DMS153 treated with DMSO at 0.1 percent for 48 hours (cell line): ENCODE measurements around the gene IFI27L2.

Experiments
- DNase-seq: peaks from one replicate; lab custom pipeline; 2025; ENCODE audit not compliant: unreplicated experiment; lab: John Stamatoyannopoulos, UW

IFI27L2 gene

DNA sequence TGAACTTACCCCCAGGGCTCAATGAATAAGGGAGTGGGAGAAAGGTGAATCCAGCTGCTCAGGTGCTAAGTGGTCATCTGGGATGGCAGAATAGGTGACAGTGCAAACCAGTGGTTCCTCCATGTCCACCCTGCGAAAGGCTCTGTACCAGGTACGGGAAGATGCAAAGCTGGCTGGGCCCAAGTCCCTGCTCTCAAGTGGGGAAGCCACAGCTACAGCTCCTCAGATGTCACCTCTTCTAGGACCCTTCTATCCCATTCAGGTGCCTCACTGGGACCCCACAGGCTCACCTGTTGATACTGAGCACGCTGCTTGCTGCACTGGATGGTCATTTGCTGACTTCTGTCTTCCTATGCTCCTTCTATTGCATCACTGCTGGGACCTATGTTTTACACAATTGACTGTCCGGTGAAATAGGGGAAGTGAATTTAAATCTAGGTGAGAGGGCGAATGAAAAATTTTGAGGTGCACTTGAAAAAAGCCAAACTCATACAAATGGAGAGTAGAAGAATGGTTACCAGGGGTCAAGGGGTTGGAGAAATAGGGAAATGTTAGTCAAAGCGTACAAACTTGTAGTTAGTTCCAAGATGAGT, 24.4 kb upstream of the IFI27L2 start:
- DNase-seq: no peak

DNA sequence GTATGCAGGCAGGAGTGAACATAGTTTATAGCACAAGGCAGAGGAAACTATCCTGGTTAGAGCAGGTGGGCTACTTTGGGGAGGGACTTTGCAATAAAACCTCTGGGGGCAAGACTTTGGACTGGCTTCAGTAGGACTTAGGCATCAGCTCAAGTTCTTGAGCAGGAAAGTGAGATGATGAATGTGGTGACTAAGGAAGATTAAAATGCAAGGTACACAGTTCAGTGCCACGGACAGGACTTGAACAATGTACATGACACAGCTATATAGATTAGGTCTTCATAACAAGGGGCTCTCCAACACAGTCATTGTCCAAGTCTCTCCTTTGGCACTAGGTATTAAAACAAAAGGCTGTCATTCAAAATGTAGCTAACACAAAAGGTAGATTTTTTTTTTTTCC, 23.3 kb upstream of the IFI27L2 start:
- DNase-seq: no peak

DNA sequence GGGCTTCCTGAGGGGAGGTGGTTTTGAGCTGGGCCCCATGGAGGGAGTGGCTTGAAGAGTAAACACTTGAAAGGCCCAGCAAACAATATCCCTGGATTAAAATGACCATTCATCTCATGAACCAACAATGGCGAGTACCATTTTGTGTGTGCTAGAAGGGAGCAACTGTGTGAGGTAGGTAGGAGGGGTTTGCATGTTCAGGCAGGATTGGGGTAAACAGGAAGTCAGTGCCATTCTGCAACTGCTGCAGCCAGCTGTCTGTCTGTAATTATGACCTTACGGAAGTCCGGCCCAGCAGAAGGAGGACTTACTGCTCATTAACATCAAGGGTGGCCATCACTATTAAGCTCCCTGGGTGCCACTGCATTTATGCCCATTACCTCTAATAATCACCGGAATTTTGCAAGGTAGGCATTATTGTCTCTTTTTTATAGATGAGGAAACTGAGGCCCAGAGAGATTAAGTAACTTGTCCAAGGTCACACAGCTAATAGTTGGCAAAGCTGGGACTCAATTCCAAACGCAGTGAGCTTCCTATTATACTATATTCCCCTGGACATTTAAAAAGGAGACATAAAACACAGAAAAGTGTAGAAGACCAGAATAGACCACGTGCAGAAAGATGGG, 16.6 kb upstream of the IFI27L2 start:
- peak; percentile 49 for DNase-seq

DNA sequence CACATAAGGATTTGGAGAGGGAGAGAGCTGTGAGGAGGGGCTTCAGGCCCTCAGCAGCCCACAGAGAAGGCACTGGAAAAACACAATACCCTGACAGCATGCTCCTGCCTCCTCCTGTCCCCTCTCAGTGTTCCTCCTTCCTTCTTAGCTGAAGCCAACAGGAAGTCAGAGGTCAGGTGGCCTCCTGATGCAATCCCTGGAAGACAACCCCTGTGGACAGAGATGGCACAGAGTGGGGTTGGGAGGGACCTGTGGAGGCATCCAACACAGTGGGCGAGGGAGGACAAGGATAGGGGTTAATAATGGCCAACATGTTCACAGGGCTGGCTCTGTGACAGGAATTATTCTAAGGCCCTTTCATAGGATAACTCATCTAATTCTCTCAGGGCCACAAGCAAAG, 15.4 kb upstream of the IFI27L2 start:
- DNase-seq: no peak

DNA sequence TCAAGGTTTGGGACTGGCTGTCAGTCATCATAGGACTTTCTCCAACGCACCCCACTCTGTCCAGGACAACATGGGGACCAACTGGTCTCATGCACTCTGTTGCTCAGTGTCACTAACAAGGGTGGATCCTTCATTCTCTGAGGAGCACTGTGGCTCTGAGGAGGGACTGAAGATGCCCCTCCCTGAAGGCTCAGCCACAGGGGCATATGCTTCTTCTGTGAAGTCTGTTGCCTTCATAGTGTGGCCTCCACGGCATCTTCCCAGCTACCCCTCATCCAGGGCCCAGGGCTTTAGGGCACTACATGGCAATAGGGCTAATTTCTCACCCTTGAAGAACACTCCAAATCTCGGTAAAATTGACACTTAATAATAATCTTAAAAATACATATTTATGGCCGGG, 14.3 kb upstream of the IFI27L2 start:
- DNase-seq: no peak

DNA sequence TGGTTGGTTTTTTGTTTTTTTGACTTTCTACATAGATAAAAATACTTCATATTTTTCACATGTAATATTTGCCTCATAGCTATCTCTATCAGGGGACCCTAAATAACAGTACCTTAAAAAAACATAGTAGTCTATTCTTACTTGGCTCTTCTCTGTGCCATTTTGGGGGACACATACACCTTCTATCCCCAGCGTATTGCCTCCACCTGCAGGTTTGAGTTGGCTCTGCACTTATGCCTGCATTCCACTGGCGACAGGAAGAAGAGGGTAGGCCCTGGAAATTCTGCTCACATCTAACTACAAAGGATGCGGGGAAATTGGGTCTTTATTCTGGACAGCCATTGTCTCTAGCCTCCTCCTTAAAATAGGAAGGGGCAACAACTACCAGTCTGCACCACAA, 13.8 kb upstream of the IFI27L2 start:
- DNase-seq: no peak

DNA sequence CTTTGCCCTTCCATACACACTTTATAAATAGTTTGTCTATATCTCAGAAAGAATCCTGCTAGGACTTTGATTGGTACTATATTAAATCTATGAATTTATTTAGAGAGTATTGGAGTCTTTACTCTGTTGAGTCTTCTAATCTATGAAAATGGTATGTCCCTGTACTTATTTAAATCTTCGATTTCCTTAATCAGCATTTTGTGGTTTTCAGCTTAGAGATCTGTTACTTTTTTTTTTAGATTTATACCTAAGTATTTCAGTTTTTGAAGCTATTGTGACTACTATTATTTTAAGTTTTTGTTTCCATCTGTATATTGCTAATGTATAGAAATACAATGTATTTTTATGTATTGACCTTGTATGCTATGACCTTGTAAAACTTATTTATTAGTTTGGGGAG, 13.4 kb upstream of the IFI27L2 start:
- no peak for DNase-seq

DNA sequence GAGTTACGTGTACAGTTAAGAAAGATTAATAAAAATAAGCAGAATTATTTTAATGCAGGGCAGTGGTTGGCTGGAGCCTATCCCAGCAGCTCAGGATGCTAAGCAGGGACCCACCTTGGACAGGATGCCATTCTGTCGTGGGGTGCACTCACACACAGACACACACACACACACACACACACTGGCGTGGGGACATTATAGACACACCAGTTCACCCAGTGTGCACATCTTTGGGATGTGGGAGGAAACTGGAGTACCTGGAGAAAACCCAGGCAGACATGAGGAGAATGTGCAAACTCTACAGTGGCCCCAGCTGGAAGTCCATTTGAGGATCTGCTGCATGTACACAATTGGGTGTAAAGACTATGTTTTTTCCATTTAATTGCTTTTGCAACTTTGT, 12.8 kb upstream of the IFI27L2 start:
- DNase-seq: no peak

DNA sequence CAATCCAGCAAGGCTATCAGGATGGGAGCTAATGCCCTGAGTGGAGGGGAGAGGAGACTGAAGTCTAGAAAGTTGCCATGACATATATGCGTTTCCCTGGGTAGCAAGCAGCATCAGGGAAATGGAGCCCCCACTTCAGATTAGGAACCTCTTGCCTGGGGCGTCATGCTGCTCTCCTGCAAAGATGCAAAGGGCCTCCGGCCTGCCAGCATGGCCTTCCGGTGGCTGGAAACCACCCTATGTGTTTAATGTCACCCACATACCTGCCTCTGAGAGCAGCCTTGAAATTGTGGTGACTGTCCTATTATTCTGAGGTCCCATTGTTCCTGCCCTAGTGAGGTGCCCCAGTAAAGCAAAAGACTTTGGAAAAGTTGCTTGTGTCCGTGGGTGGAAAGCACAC, 10.0 kb upstream of the IFI27L2 start:
- DNase-seq: no peak

DNA sequence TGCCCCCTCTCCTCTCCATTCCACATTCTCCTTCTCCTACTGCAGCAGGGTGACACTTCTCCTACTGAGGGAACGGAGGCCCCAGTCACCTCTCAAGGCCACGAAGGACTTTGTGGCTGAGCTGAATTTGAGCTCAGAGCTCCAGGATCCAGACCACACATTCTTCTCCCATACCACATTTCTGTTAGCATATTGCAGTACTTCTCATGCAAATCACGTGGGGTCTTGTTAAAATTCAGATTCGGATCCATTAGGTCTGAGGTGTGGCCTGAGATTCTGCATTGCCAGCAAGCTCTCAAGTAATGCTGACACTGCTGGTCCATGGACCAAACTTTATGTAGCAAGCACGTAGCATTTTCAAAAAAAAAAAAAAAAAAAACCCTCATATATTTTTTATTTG, 9.6 kb upstream of the IFI27L2 start:
- DNase-seq: no peak

DNA sequence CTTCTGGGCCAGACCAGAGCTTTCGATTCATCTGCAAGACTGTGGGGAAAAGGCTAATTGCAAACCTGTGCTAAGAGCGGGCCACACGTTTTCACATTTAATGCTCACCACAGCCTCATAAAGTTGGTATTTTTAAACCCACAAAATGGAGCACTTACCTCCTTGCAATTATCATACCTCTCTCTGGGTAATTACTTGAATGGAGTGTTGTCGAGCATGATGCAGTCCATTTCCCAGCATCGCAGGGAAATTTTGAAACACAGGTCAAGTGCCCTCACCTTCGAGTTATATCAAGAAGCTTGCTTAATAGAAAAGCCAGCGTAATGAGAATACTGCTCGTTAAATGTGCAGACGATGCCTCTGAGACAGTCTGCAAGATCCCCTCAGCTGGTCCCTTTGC, 8.8 kb upstream of the IFI27L2 start:
- no peak for DNase-seq

DNA sequence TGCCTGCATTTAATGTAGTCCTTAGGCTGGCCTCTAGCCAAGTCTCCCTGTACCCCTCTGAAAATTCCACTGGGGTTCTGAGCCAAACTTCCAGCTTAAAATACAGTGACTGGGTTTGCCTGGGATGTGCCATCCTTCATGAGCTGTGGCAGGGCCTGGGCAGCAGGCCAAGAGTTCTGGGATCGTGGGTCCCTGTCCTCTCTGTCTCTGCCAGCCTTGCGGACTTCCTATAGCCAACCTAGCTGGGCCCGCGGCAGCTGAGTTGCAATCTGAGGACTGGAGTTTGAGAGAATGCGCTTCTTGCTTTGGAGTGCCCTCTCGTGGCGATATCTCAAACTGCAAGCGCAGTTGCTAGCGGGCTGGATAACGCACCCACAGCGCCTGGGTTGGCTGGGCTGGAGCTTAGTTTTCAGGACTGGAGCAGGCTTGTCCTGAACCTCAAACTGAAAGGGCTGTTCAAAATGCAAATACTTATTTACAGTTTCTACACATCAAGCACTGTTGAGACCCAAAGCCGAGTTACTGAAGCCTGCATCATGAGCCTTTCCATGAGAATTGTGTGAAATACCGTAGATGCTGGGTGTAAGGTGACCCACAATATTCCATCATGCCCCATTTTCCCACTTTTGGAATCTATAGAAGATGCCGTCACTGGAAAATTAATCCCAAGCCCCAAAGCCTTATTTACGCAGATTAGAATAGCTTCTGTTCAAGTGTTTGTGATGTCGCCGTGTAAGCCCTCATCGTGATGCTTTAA, 7.3 kb upstream of the IFI27L2 start:
- peak; percentile 41 for DNase-seq

DNA sequence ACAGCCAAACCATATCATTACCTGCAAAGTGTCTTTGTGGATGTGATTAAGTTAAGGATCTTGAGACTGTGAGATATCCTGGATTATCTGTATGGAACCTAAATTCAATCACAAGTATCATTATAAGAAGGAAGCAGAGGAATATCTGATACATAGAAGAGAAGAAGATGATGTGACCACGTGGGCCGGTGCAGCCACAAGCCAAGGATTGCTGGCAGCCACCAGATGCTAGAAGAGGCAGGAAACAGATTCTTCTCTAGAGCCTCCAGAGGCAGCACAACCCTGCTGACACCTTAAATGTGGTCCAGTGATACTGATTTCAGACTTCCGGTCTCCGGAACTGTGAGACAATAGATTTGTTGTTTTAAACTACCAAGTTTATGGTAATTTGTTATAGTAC, 6.1 kb upstream of the IFI27L2 start:
- no peak for DNase-seq

DNA sequence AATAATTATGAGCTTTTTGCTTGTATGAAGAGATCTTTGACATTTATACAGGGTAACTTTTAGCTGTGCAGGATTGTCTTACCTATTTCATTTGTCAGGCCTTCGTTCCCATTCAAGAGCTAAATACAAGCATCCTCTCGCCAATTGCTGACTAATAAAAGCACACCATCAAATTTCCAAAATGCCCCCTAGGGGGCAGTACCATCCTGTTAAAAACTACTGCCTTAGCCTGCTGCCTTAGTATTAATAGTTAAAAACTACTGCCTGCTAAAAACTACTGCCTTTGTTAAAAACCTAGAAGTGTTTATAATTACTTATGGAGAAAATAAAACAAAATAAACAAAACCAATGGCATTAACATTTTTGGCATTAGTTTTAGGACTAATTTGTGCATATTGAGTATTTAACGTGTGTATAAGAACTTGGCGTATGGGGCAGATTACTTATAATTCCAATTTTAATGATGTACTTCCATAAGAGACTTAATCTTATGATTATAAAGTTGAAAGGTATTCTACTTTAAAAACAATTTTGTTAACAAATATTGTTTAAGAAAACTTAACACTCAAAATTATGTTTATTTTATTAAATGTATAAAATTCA, 3.0 kb upstream of the IFI27L2 start:
- peak; percentile 69 for DNase-seq

DNA sequence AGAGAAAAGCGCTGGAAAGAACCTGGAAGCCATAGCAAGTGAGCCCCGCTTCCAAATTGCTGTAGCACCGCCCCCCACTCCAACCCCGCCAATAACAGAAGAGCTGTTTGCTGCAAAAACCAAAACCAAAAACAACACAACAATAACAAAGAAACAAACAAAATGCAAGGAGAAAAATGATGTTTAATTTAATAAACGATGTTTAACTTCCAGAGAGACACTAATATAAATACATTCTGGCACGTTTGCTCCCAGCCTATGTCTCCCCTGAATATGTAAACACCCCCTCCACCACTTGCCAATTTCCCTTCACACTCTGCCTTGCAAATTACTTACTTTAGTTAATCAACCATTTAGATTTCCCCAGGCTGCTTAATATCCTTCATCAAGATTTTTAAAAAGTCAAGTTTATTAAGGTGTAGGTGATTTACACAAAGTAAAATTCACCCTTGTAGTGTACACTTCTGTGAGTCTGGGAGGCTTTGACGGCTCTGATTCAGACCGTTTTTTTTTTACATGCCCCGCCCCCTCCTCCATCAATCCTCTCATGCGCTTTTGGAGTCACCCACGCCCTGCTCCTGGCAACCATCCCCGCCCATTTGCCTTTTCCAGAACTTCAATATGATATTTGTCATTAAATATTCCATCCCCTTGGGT, 482 bp upstream of the IFI27L2 start:
- DNase-seq: peak; percentile 26

DNA sequence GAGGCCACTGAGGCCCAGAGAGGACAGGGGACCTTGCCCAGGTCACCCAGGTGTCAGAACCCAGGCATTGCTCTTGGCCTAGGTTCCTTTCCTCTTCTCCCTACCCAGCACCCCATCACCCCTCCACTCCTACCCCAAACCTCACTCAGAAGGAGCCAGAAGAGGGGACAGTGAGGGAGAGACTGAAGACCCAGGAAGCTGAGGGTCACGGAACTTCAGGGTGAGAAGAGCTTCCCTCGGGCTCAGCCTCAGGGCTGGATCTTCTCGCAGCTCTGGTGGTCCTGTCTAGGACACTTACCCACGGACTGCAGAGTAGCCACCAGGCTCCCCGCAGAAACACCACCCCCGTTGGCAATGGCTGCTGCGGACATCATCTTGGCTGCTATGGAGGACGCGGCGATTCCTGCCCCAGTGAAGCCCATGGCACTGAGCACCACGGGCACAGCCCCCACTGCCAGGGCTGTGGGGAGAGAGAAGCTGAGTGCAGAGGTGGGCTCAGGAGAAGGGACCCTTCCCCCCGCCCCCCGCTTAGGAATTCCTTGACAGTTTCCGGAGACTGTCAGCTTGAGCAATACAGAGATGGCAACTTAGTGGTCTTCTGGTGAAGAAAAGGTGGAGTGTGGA, 1.1 kb downstream of the IFI27L2 start:
- DNase-seq: no peak

DNA sequence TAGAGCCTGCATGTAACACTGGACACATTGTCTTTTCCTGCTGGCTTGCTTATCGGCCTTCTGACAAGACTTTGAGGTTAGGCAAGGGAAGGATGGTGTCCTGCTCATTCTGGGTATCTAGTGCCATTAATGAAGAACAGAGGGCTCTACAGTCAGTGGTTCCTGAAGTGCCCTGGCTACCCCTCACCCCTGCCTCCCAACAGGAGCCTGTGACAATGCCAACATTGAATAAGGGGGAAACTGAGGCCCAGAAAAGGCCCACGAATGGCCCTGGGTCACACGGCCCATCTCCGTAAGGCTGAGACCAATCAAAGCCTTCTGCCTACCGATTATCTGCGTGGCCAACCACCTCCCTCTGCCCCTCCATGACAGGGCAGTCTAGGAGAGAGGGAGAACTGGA, 2.1 kb downstream of the IFI27L2 start:
- DNase-seq: no peak

DNA sequence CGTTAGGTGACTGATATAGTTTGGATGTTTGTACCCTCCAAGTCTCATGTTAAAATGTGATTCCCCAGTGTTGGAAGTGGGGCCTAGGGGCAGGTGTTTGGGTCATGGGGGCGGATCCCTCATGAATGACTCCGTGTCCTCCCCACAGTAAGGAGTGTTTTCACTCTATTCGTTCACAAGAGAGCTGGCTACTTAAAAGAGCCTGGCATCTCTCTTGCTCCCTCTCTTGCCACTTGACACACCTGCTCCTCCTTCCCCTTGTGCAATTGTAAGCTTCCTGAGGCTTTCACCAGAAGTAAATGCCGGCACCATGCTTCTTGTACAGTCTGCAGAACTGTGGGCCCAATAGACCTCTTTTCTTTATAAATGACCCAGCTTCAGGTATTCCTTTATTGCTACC, 2.6 kb downstream of the IFI27L2 start:
- no peak for DNase-seq

DNA sequence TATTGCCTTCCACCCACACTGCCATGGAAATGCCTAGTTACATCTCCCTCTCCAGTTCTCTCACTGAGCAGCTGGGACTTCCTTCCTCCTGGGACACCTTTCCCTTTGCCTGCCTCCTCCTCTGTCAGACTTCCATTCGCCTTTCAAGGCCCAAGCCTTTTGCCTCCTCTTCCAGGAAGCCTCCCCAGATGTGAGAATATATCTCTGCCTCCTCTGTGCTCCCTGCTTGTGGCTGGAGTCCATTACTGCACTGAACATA, 3.1 kb downstream of the IFI27L2 start:
- DNase-seq: no peak

DNA sequence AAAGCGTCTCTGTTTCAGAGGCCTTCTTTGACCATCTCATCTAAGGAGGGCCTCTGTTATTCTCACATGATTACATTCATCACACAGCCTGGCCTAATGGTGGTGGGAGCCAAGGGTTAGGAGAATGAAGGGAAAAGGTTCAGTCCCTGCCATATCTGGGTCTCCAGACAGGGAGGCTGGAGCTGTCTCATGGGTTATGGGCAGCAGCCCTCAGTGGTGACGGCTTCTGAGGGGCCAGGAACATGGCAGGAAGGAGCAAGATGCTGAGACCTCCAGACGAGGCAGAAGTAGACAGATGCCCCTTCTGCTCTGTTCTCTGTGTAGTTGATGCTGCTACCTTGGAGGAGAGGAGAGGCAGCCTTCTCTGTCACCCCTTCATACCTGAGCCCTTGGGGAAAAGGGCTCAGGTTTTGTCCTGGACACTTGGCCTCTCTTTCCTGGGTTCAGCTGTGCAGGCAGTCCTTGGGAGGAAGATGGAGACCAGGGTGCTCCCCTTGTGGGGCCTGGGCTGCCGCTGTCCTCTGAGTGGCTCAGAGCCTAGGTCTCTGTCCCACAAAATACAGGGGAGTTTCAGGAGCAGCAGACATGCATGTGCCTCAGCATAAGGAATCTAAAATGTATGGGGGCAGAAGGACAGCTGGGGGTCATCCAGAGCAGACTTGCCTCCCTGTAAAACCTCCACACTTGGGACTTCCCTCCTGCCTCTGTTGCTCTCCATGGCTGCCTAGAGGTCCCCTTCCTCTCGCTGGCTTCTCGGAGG, 3.6 kb downstream of the IFI27L2 start:
- no peak for DNase-seq
